ENCODE measurements around the gene CLEC9A.

DNA sequence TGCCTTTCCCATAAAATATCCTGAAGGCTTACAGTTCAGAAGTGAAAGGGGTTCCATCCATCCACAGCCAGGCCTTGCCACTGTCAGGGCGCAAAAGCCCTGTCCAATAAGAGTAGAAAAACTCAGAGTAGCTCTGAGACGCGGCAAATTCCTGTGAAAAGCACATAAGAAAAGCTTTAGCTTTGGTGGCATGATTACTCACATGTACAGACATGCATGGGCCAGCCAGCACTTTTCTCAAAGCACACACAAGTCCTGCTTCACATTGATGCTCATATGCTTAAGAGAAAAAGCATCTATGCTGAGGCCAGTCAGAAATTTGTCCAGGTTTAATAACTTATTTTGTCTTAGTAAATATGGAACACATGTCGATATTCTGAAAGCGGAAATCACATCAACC, 42.8 kb downstream of the CLEC9A start:
- TF ChIP-seq, protein P1, sequence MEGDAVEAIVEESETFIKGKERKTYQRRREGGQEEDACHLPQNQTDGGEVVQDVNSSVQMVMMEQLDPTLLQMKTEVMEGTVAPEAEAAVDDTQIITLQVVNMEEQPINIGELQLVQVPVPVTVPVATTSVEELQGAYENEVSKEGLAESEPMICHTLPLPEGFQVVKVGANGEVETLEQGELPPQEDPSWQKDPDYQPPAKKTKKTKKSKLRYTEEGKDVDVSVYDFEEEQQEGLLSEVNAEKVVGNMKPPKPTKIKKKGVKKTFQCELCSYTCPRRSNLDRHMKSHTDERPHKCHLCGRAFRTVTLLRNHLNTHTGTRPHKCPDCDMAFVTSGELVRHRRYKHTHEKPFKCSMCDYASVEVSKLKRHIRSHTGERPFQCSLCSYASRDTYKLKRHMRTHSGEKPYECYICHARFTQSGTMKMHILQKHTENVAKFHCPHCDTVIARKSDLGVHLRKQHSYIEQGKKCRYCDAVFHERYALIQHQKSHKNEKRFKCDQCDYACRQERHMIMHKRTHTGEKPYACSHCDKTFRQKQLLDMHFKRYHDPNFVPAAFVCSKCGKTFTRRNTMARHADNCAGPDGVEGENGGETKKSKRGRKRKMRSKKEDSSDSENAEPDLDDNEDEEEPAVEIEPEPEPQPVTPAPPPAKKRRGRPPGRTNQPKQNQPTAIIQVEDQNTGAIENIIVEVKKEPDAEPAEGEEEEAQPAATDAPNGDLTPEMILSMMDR (IDR thresholded peaks at IDR 0.05): no peak
- TF ChIP-seq EZH2 (IDR thresholded peaks at IDR 0.05; ENCODE audit: borderline replicate concordance, insufficient read depth, low read depth, low read length, poor library complexity, severe bottlenecking): no peak

Measured in B cell (primary cell).